ENCODE data around the gene PTPN11.

- TF ChIP-seq, protein P1, sequence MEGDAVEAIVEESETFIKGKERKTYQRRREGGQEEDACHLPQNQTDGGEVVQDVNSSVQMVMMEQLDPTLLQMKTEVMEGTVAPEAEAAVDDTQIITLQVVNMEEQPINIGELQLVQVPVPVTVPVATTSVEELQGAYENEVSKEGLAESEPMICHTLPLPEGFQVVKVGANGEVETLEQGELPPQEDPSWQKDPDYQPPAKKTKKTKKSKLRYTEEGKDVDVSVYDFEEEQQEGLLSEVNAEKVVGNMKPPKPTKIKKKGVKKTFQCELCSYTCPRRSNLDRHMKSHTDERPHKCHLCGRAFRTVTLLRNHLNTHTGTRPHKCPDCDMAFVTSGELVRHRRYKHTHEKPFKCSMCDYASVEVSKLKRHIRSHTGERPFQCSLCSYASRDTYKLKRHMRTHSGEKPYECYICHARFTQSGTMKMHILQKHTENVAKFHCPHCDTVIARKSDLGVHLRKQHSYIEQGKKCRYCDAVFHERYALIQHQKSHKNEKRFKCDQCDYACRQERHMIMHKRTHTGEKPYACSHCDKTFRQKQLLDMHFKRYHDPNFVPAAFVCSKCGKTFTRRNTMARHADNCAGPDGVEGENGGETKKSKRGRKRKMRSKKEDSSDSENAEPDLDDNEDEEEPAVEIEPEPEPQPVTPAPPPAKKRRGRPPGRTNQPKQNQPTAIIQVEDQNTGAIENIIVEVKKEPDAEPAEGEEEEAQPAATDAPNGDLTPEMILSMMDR (IDR thresholded peaks at IDR 0.05): no peak
- no peak for TF ChIP-seq POLR2A (IDR thresholded peaks at IDR 0.05)
These were observed 28.4 kb downstream of the PTPN11 start for GRCh38 chr12:112447106-112447505.

All from adrenal gland (tissue), 5 donors.